H9 (cell line): ENCODE measurements around the gene ITGA1. TPM values are rescaled to one million over a fixed set of nuclear protein-coding genes. Genes with fewer than 3 reads are reported as not detected.

Experiments
- DNase-seq: peaks from one replicate; pipeline ENCODE4 v3.0.0-alpha.2; 2017
- H2AFZ ChIP-seq: one replicate; pipeline ENCODE4 v1.6.1; 2013; ENCODE audit warnings: mild to moderate bottlenecking, low read length, control low read depth, moderate library complexity
- H2AK5ac ChIP-seq: 2 replicates; pipeline ENCODE4 v1.6.1; 2013; ENCODE audit warnings: low read length, control low read depth, mixed read lengths; ENCODE audit not compliant: insufficient read length
- H2BK120ac ChIP-seq: one replicate; pipeline ENCODE4 v1.6.1; 2013; ENCODE audit warnings: low read depth, mild to moderate bottlenecking, low read length, control low read depth, inconsistent platforms; ENCODE audit not compliant: poor library complexity, severe bottlenecking
- H2BK12ac ChIP-seq: 2 replicates; pipeline ENCODE4 v1.6.1; 2013; ENCODE audit warnings: low read length, control low read depth, mixed read lengths, low read depth; ENCODE audit not compliant: insufficient read length
- H2BK15ac ChIP-seq: 2 replicates; pipeline ENCODE4 v1.6.1; 2013; ENCODE audit warnings: low read depth, low read length, control low read depth
- H2BK20ac ChIP-seq: one replicate; pipeline ENCODE4 v1.6.1; 2013; ENCODE audit warnings: low read depth, mild to moderate bottlenecking, low read length, control low read depth, inconsistent platforms; ENCODE audit not compliant: poor library complexity, severe bottlenecking
- H2BK5ac ChIP-seq: 2 replicates; pipeline ENCODE4 v1.6.1; 2013; ENCODE audit warnings: low read length, control low read depth, mixed read lengths; ENCODE audit not compliant: insufficient read length
- H3K14ac ChIP-seq: 2 replicates; pipeline ENCODE4 v1.6.1; 2013; ENCODE audit warnings: low read length, control low read depth; ENCODE audit not compliant: insufficient read depth
- H3K18ac ChIP-seq: 2 replicates; pipeline ENCODE4 v1.6.1; 2013; ENCODE audit warnings: low read depth, mild to moderate bottlenecking, mixed read lengths, low read length, control low read depth; ENCODE audit not compliant: insufficient read length
- H3K23ac ChIP-seq: 2 replicates; pipeline ENCODE4 v1.6.1; 2013; ENCODE audit warnings: low read length, control low read depth, mixed read lengths, low read depth; ENCODE audit not compliant: insufficient read length
- H3K23me2 ChIP-seq: 2 replicates; pipeline ENCODE4 v1.6.1; 2013; ENCODE audit warnings: low read depth, mild to moderate bottlenecking, mixed read lengths, low read length, control low read depth; ENCODE audit not compliant: insufficient read length, poor library complexity, severe bottlenecking
- H3K27ac ChIP-seq: 2 replicates; pipeline ENCODE4 v1.5.1; 2013; ENCODE audit warnings: low read length, control low read depth, mixed read lengths, low read depth; ENCODE audit not compliant: insufficient read length
- H3K27me3 ChIP-seq: 2 replicates; pipeline ENCODE4 v1.6.1; 2013; ENCODE audit warnings: low read length, control low read depth, inconsistent platforms; ENCODE audit not compliant: insufficient read depth
- H3K4ac ChIP-seq: 2 replicates; pipeline ENCODE4 v1.6.1; 2013; ENCODE audit warnings: low read depth, mild to moderate bottlenecking, control low read depth, inconsistent platforms, low read length, moderate library complexity
- H3K4me1 ChIP-seq: 2 replicates; pipeline ENCODE4 v1.6.1; 2013; ENCODE audit warnings: low read length, control low read depth, inconsistent platforms; ENCODE audit not compliant: insufficient read depth
- H3K4me2 ChIP-seq: 2 replicates; pipeline ENCODE4 v1.6.1; 2013; ENCODE audit warnings: low read length, control low read depth, mixed read lengths; ENCODE audit not compliant: insufficient read length, insufficient read depth
- H3K56ac ChIP-seq: 2 replicates; pipeline ENCODE4 v1.6.1; 2013; ENCODE audit warnings: low read depth, mild to moderate bottlenecking, mixed read lengths, low read length, control low read depth; ENCODE audit not compliant: insufficient read length
- H3K79me1 ChIP-seq: 2 replicates; pipeline ENCODE4 v1.6.1; 2013; ENCODE audit warnings: low read depth, mild to moderate bottlenecking, moderate library complexity, low read length, control low read depth, inconsistent platforms; ENCODE audit not compliant: insufficient read depth, poor library complexity, severe bottlenecking
- H3K79me2 ChIP-seq: 2 replicates; pipeline ENCODE4 v1.6.1; 2013; ENCODE audit warnings: low read length, control low read depth, inconsistent platforms; ENCODE audit not compliant: insufficient read depth
- H3K9ac ChIP-seq: 2 replicates; pipeline ENCODE4 v1.6.1; 2013; ENCODE audit warnings: low read length, control low read depth, mixed read lengths; ENCODE audit not compliant: insufficient read length; ENCODE audit errors: extremely low read depth
- H3K9me3 ChIP-seq: one replicate; pipeline ENCODE4 v1.6.1; 2013; ENCODE audit warnings: low read depth, low read length, inconsistent platforms; ENCODE audit not compliant: control insufficient read depth
- H3T11ph ChIP-seq: one replicate; pipeline ENCODE4 v1.6.1; 2013; ENCODE audit warnings: mild to moderate bottlenecking, low read length, control low read depth, inconsistent platforms
- H4K20me1 ChIP-seq: one replicate; pipeline ENCODE4 v1.6.1; 2013; ENCODE audit not compliant: control insufficient read depth, insufficient read length, insufficient read depth
- H4K5ac ChIP-seq: 2 replicates; pipeline ENCODE4 v1.6.1; 2013; ENCODE audit warnings: low read depth, mild to moderate bottlenecking, mixed read lengths, low read length, control low read depth; ENCODE audit not compliant: insufficient read length
- H4K8ac ChIP-seq: replicated peaks from 2 replicates; pipeline ENCODE4 v1.6.1; 2013; ENCODE audit warnings: low read length, control low read depth, mixed read lengths, low read depth; ENCODE audit not compliant: insufficient read length
- H4K91ac ChIP-seq: 2 replicates; pipeline ENCODE4 v1.6.1; 2013; ENCODE audit warnings: low read depth, mild to moderate bottlenecking, moderate library complexity, mixed read lengths, low read length, control low read depth; ENCODE audit not compliant: insufficient read length
- H3K27ac Mint-ChIP-seq, 3 experiments: 2 replicates in 2 of 3; 3 replicates in 1 of 3; pipeline ENCODE4 v1.8.0; 2020 to 2021; ENCODE audit warnings: mixed read lengths in 3 of 3, mild to moderate bottlenecking in 1 of 3, moderate library complexity in 1 of 3
- H3K27me3 Mint-ChIP-seq: 2 replicates; pipeline ENCODE4 v1.8.0; 2021; ENCODE audit warnings: low read depth, mild to moderate bottlenecking, moderate library complexity, mixed read lengths
- H3K36me3 Mint-ChIP-seq, 3 experiments: 2 replicates in 2 of 3; 3 replicates in 1 of 3; pipeline ENCODE4 v1.8.0; 2020 to 2021; ENCODE audit warnings: low read depth in 3 of 3, mixed read lengths in 3 of 3; ENCODE audit not compliant: insufficient read depth in 1 of 3
- H3K4me1 Mint-ChIP-seq, 2 experiments: 2 replicates each; pipeline ENCODE4 v1.8.0; 2020; ENCODE audit warnings: mixed read lengths in 2 of 2
- H3K4me3 Mint-ChIP-seq, 2 experiments: 2 replicates in 1 of 2; 3 replicates in 1 of 2; pipeline ENCODE4 v1.8.0; 2020 to 2021; ENCODE audit warnings: mild to moderate bottlenecking in 2 of 2, mixed read lengths in 2 of 2, moderate library complexity in 1 of 2
- H3K9me3 Mint-ChIP-seq, 2 experiments: 2 replicates in 1 of 2; 3 replicates in 1 of 2; pipeline ENCODE4 v1.8.0; 2020; ENCODE audit warnings: mild to moderate bottlenecking in 2 of 2, mixed read lengths in 2 of 2, moderate library complexity in 1 of 2
- CTCF ChIP-seq: fragments of 200-600 bp; sonication (generic); conservative IDR thresholded peaks from 3 replicates; pipeline ENCODE4 v1.8.0; 2021; ENCODE audit warnings: antibody characterized with exemption, mild to moderate bottlenecking
- WGBS: extraction: QIAGEN DNeasy Blood & Tissue Kit; methylation state at CpG from one replicate; pipeline ENCODE4 v1.1.7; 2013; ENCODE audit warnings: missing lambda C conversion rate, low lambda C conversion rate, mixed read lengths; ENCODE audit not compliant: insufficient read length; ENCODE audit errors: extremely low coverage; 5-methylcytosine and 5-hydroxymethylcytosine counted together
- total RNA-seq: library from RNA; stranded (reverse); gene quantifications from 2 replicates; pipeline ENCODE4 v1.2.1, GENCODE V29; 2021

ITGA1 gene
- total RNA-seq, 1 experiment from 2014 or later: 3.9 TPM

- H3K4me1 Mint-ChIP-seq: no peaks in the 10 kb centered on the region
These were observed 122.4 kb downstream of the ITGA1 start for GRCh38 chr5:52910071-52910470.

More at GRCh38 chr5:52910071-52910470, 122.4 kb downstream of the ITGA1 start:
- H2BK12ac ChIP-seq: no peak overlapping the region
- no peaks in the 10 kb centered on the region for H3K27me3 Mint-ChIP-seq
- no peaks in the 10 kb centered on the region for H3K9me3 ChIP-seq
- H2BK15ac ChIP-seq: no peak overlapping the region
- H4K20me1 ChIP-seq: no peaks in the 10 kb centered on the region
- H3K56ac ChIP-seq: no peak overlapping the region
- WGBS: no CpG with 5 or more reads among the region's 8 CpGs
- no peak overlapping the region for H3K23ac ChIP-seq
- no peak overlapping the region for H2BK20ac ChIP-seq
- H4K8ac ChIP-seq: no peak overlapping the region
- no peaks in the 10 kb centered on the region for H3K79me1 ChIP-seq
- H3K4me3 Mint-ChIP-seq: no peak overlapping the region
- H3K27ac ChIP-seq: no peak overlapping the region
- H3K23me2 ChIP-seq: no peaks in the 10 kb centered on the region
- no peak overlapping the region for H2BK5ac ChIP-seq
- H4K5ac ChIP-seq: no peak overlapping the region
- no peaks in the 10 kb centered on the region for H3K79me2 ChIP-seq
- no peak overlapping the region for H3K27ac Mint-ChIP-seq
- no peak overlapping the region for H3K4ac ChIP-seq
- no peak overlapping the region for H2BK120ac ChIP-seq
- no peak overlapping the region for H2AK5ac ChIP-seq
- H3K4me2 ChIP-seq: no peak overlapping the region
- no peak overlapping the region for H3T11ph ChIP-seq
- no peaks in the 10 kb centered on the region for H3K9me3 Mint-ChIP-seq
- DNase-seq: no peak
- no peaks in the 10 kb centered on the region for H3K4me1 ChIP-seq
- no peaks in the 10 kb centered on the region for H3K27me3 ChIP-seq
- no peak overlapping the region for H3K14ac ChIP-seq
- H4K91ac ChIP-seq: no peak overlapping the region
- no peaks in the 10 kb centered on the region for H3K36me3 Mint-ChIP-seq
- no peak overlapping the region for H3K9ac ChIP-seq
- no peak overlapping the region for H3K18ac ChIP-seq
- TF ChIP-seq CTCF: no peak
- H2AFZ ChIP-seq: no peak overlapping the region
